Measurements from ENCODE around the gene FARS2. TPM values are rescaled to one million over a fixed set of nuclear protein-coding genes. Genes with fewer than 3 reads are reported as not detected.

Gene FARS2
- total RNA-seq, 1 donor from 2014 or later = 24.8 TPM

GRCh38 chr6:5287205-5287965 lies 26.1 kb downstream of the FARS2 start:
- DNase-seq = no peak

GRCh38 chr6:5287966-5288297 lies 26.6 kb downstream of the FARS2 start:
- no peak for DNase-seq

- DNase-seq = no peak
Measured at GRCh38 chr6:5290097-5290496, 28.8 kb downstream of the FARS2 start.

GRCh38 chr6:5290500-5290899 lies 29.2 kb downstream of the FARS2 start:
- no peak for DNase-seq

- no peak for DNase-seq
Measured at GRCh38 chr6:5292154-5292553, 30.8 kb downstream of the FARS2 start.

- no peak for DNase-seq
Measured at GRCh38 chr6:5293692-5294091, 32.4 kb downstream of the FARS2 start.

- no peak for DNase-seq
Measured at GRCh38 chr6:5294392-5295211, 33.3 kb downstream of the FARS2 start.

GRCh38 chr6:5295623-5296022 lies 34.3 kb downstream of the FARS2 start:
- DNase-seq = no peak

- no peak for DNase-seq
Measured at GRCh38 chr6:5300206-5300764, 39.0 kb downstream of the FARS2 start.

GRCh38 chr6:5302220-5302946 lies 41.1 kb downstream of the FARS2 start:
- DNase-seq = no peak

GRCh38 chr6:5302995-5303622 lies 41.8 kb downstream of the FARS2 start:
- no peak for DNase-seq

- no peak for DNase-seq
Measured at GRCh38 chr6:5303682-5304081, 42.4 kb downstream of the FARS2 start.

- DNase-seq = no peak
Measured at GRCh38 chr6:5305968-5306626, 44.8 kb downstream of the FARS2 start.

- no peak for DNase-seq
Measured at GRCh38 chr6:5307058-5307457, 45.7 kb downstream of the FARS2 start.

- DNase-seq = no peak
Measured at GRCh38 chr6:5308066-5308465, 46.8 kb downstream of the FARS2 start.

GRCh38 chr6:5314191-5314865 lies 53.0 kb downstream of the FARS2 start:
- DNase-seq = no peak

- no peak for DNase-seq
Measured at GRCh38 chr6:5315881-5316280, 54.6 kb downstream of the FARS2 start.

GRCh38 chr6:5316951-5317350 lies 55.6 kb downstream of the FARS2 start:
- DNase-seq = no peak

- DNase-seq = no peak
Measured at GRCh38 chr6:5318617-5319272, 57.4 kb downstream of the FARS2 start.

- no peak for DNase-seq
Measured at GRCh38 chr6:5323979-5324378, 62.7 kb downstream of the FARS2 start.

- DNase-seq = peak; percentile 63
Measured at GRCh38 chr6:5325173-5325572, 63.9 kb downstream of the FARS2 start.

Data from occipital lobe (tissue), 2 donors.